LNCaP clone FGC (cell line): Measurements from ENCODE around the gene CRYBG1.

ENCODE experiments used
- DNase-seq: peaks from one replicate; pipeline ENCODE4 v3.0.0-alpha.2; 2011; ENCODE audit warnings: low read depth
- H3K4me3 ChIP-seq: 2 replicates; pipeline ENCODE4 v1.5.1; 2011; ENCODE audit warnings: mild to moderate bottlenecking, low read depth, low read length, control low read depth
- CTCF ChIP-seq: IDR thresholded peaks from 2 replicates; pipeline ENCODE4 v1.5.1; 2012; ENCODE audit warnings: mild to moderate bottlenecking; ENCODE audit not compliant: control insufficient read depth, insufficient read depth; ENCODE audit errors: extremely low read depth

Gene CRYBG1

GRCh38 chr6:106421496-106421895 lies 61.0 kb downstream of the CRYBG1 start:
- H3K4me3 ChIP-seq: no peak overlapping the region
- no peak for TF ChIP-seq CTCF
- DNase-seq: no peak

GRCh38 chr6:106422534-106422933 lies 62.0 kb downstream of the CRYBG1 start:
- no peak for TF ChIP-seq CTCF
- H3K4me3 ChIP-seq: no peak overlapping the region
- DNase-seq: no peak

- no peak overlapping the region for H3K4me3 ChIP-seq
- TF ChIP-seq CTCF: no peak
- DNase-seq: no peak
Observed at GRCh38 chr6:106425382-106425781, 64.9 kb downstream of the CRYBG1 start.

GRCh38 chr6:106426250-106426970 lies 65.9 kb downstream of the CRYBG1 start:
- H3K4me3 ChIP-seq: no peak overlapping the region
- no peak for TF ChIP-seq CTCF
- DNase-seq: no peak

- no peak for TF ChIP-seq CTCF
- no peak for DNase-seq
- no peak overlapping the region for H3K4me3 ChIP-seq
Observed at GRCh38 chr6:106430466-106430865, 69.9 kb downstream of the CRYBG1 start.

- peak; percentile 67 for DNase-seq
- TF ChIP-seq CTCF: no peak
Observed at GRCh38 chr6:106431405-106431804, 70.9 kb downstream of the CRYBG1 start.

GRCh38 chr6:106431972-106432371 lies 71.5 kb downstream of the CRYBG1 start:
- no peak overlapping the region for H3K4me3 ChIP-seq
- TF ChIP-seq CTCF: no peak
- no peak for DNase-seq

More at GRCh38 chr6:106431405-106431804, 70.9 kb downstream of the CRYBG1 start:
- H3K4me3 ChIP-seq: no peak overlapping the region
